Measurements from ENCODE around the gene CRKL.

CRKL gene

DNA sequence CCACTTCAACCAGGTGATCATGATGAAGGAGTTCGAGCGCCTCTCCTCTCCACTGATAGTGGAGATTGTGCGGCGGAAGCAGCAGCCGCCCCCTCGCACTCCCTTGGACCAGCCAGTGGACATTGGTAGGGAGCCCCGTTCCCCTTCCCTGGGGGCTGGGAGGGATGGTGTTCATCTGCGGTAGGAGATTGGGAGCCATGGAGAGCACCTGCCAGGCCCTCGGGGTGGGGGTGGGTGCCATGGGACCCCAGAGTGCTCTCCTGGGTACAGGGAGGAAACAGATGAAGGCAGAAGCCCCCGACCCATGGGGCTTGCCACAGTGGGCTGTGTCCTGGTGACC, 77.7 kb downstream of the CRKL start:
- DNase-seq (ENCODE audit: low spot score), result no peak
- in situ Hi-C loops (cut with MboI; ENCODE audit: low sequenced_read_pairs, unreplicated experiment), result no loop called here
- TF ChIP-seq, protein P1, sequence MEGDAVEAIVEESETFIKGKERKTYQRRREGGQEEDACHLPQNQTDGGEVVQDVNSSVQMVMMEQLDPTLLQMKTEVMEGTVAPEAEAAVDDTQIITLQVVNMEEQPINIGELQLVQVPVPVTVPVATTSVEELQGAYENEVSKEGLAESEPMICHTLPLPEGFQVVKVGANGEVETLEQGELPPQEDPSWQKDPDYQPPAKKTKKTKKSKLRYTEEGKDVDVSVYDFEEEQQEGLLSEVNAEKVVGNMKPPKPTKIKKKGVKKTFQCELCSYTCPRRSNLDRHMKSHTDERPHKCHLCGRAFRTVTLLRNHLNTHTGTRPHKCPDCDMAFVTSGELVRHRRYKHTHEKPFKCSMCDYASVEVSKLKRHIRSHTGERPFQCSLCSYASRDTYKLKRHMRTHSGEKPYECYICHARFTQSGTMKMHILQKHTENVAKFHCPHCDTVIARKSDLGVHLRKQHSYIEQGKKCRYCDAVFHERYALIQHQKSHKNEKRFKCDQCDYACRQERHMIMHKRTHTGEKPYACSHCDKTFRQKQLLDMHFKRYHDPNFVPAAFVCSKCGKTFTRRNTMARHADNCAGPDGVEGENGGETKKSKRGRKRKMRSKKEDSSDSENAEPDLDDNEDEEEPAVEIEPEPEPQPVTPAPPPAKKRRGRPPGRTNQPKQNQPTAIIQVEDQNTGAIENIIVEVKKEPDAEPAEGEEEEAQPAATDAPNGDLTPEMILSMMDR (IDR thresholded peaks at IDR 0.05; ENCODE audit: borderline replicate concordance, control extremely low read depth, extremely low read depth, insufficient read depth, missing control alignments), result no peak

GRCh38 chr22:20995329-20996030, 78.3 kb downstream of the CRKL start:
- TF ChIP-seq, protein P1 (IDR thresholded peaks at IDR 0.05; ENCODE audit: borderline replicate concordance, control extremely low read depth, extremely low read depth, insufficient read depth, missing control alignments), result no peak
- in situ Hi-C loops (cut with MboI; ENCODE audit: low sequenced_read_pairs, unreplicated experiment), result no loop called here
- no peak for DNase-seq (ENCODE audit: low spot score)

GRCh38 chr22:20996031-20996410, 78.8 kb downstream of the CRKL start:
- TF ChIP-seq, protein P1 (IDR thresholded peaks at IDR 0.05; ENCODE audit: borderline replicate concordance, control extremely low read depth, extremely low read depth, insufficient read depth, missing control alignments), result no peak
- no peak for DNase-seq (ENCODE audit: low spot score)
- in situ Hi-C loops (cut with MboI; ENCODE audit: low sequenced_read_pairs, unreplicated experiment), result no loop called here

DNA sequence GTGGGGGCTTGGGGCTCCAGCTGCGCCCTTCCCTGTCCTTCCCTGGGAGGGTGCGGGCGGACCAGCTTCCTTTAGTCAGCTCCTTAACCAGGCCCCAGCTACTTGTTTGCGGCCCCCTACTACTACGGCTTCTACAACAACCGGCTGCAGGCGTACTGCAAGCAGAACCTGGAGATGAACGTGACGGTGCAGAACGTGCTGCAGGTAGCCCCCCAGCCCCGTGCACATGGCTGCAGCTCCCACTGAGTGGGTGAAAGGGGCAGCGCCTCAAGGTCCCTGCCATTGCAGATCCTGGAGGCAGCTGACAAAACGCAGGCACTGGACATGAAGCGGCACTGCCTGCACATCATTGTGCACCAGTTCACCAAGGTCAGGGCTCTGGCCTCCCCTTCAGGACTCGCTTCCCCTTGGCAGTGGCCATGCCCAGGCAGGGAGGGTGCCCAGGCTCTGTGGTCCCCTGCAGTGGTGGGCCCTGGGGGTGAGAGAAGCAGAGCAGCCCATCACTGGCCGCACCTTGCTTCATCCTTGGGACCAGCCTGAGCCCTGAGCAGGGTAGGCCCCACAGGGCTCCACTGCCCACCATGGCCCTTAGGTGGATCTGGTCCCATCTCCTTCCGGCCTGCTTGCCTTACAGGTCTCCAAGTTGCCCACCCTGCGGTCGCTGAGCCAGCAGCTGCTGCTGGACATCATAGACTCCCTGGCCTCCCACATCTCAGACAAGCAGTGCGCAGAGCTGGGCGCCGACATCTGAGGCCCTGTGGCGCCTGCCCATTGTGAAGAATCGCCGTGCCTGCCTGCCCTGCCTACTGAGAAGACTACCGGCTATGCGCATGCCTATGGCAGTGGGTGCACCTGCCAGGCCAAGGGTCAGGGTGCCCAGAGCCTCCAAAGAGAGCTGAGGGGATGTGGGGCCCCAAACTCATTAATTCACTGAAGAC, 79.7 kb downstream of the CRKL start:
- in situ Hi-C loops (cut with MboI; ENCODE audit: low sequenced_read_pairs, unreplicated experiment), result no loop called here
- DNase-seq (ENCODE audit: low spot score), result no peak
- TF ChIP-seq, protein P1 (IDR thresholded peaks at IDR 0.05; ENCODE audit: borderline replicate concordance, control extremely low read depth, extremely low read depth, insufficient read depth, missing control alignments), result no peak

DNA sequence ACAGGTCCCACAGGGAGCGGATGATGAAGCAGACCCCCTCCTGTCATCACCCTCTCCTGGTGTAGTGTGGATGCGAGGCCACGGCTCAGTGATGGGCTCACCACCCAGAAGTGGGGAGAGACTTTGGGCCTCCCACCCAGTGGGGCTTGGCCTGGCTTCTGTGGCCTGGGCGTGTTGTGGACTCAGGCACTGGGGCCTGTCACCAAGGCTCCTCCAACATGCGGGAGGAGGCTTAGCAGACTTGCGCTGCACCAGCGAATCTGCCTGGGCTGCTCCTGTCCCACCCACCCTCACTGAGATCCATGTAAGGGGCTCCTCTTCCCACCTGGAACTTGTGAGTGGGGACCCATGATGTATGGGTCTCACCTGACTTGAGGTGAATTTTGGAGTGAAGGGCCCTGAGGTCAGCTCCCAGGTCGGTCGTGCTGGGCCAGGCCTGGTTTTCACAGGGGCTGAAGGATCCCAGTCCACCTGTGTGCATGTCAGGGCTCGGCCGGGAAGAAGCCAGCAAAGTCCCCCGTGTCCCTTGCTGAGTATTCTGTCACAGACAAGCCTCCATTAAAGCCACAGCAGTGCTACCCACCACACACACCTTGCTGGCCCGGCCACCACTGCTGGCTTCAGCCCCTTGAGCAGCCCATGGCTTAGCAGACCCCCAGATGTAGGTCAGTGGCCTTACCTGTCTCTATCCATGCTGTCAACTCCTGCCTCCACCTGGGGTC, 80.5 kb downstream of the CRKL start:
- DNase-seq (ENCODE audit: low spot score), result no peak
- TF ChIP-seq, protein P1 (IDR thresholded peaks at IDR 0.05; ENCODE audit: borderline replicate concordance, control extremely low read depth, extremely low read depth, insufficient read depth, missing control alignments), result no peak
- in situ Hi-C loops (cut with MboI; ENCODE audit: low sequenced_read_pairs, unreplicated experiment), result no loop called here
